NT2/D1 (cell line): Measurements from ENCODE around the gene ACOX3.

Source experiments
- DNase-seq: peaks from one replicate; pipeline ENCODE4 v3.0.0-alpha.2; 2011; ENCODE audit warnings: low read depth, low spot score
- H3K27me3 ChIP-seq: 2 replicates; pipeline ENCODE4 v1.6.0; 2011; ENCODE audit warnings: mild to moderate bottlenecking; ENCODE audit not compliant: insufficient read length, insufficient read depth
- H3K36me3 ChIP-seq: 2 replicates; pipeline ENCODE4 v1.6.1; 2011; ENCODE audit warnings: mild to moderate bottlenecking, low read length, mixed read lengths; ENCODE audit not compliant: insufficient read depth, insufficient read length
- H3K4me1 ChIP-seq: 2 replicates; pipeline ENCODE4 v1.5.1; 2011; ENCODE audit not compliant: insufficient read depth, insufficient read length
- H3K4me3 ChIP-seq: 2 replicates; pipeline ENCODE4 v1.5.1; 2011; ENCODE audit warnings: low read depth; ENCODE audit not compliant: insufficient read length
- H3K9ac ChIP-seq: 2 replicates; pipeline ENCODE4 v1.6.0; 2011; ENCODE audit warnings: low read depth; ENCODE audit not compliant: insufficient read length
- H3K9me3 ChIP-seq: 2 replicates; pipeline ENCODE4 v1.5.1; 2011; ENCODE audit warnings: mild to moderate bottlenecking, low read length; ENCODE audit not compliant: insufficient read depth
- SUZ12 ChIP-seq: IDR thresholded peaks from 2 replicates; pipeline ENCODE4 v1.6.1; 2011; ENCODE audit not compliant: insufficient read length, insufficient read depth; ENCODE audit errors: extremely low read depth
- YY1 ChIP-seq: IDR thresholded peaks from 2 replicates; pipeline ENCODE4 v1.6.1; 2011; ENCODE audit not compliant: insufficient read length, insufficient read depth
- ZNF274 ChIP-seq: IDR thresholded peaks from 2 replicates; pipeline ENCODE4 v1.6.1; 2011; ENCODE audit warnings: mild to moderate bottlenecking, low read depth, low read length

ACOX3 gene

GRCh38 chr4:8453957-8454356 lies 13.4 kb upstream of the ACOX3 start:
- Histone ChIP-seq H3K4me1 (no peaks in the 10 kb centered on the region), H3K36me3 (peaks cover 98% of the 10 kb centered on the region), H3K4me3 (no peak overlapping the region), H3K27me3 (no peaks in the 10 kb centered on the region), H3K9ac (no peak overlapping the region), H3K9me3 (no peaks in the 10 kb centered on the region)
- DNase-seq = no peak
- TF ChIP-seq SUZ12 = no peak
- no peak for TF ChIP-seq YY1
- TF ChIP-seq ZNF274 = no peak

GRCh38 chr4:8451440-8452182 lies 11.1 kb upstream of the ACOX3 start:
- TF ChIP-seq YY1 = no peak
- TF ChIP-seq SUZ12 = no peak
- TF ChIP-seq ZNF274 = no peak
- H3K36me3 ChIP-seq = peaks cover 99% of the 10 kb centered on the region

GRCh38 chr4:8446122-8446521 lies 5.6 kb upstream of the ACOX3 start:
- TF ChIP-seq SUZ12 (no peak), YY1 (no peak), ZNF274 (no peak)
- Histone ChIP-seq H3K9ac (no peak overlapping the region), H3K9me3 (no peaks in the 10 kb centered on the region), H3K27me3 (no peaks in the 10 kb centered on the region), H3K4me1 (peaks cover 8% of the 10 kb centered on the region), H3K4me3 (no peak overlapping the region), H3K36me3 (peaks cover 78% of the 10 kb centered on the region)
- no peak for DNase-seq

More at GRCh38 chr4:8451440-8452182, 11.1 kb upstream of the ACOX3 start:
- Histone ChIP-seq H3K4me3 (no peak overlapping the region), H3K9ac (no peak overlapping the region), H3K9me3 (no peaks in the 10 kb centered on the region), H3K27me3 (no peaks in the 10 kb centered on the region), H3K4me1 (peaks cover 3% of the 10 kb centered on the region)
- DNase-seq = no peak

DNA sequence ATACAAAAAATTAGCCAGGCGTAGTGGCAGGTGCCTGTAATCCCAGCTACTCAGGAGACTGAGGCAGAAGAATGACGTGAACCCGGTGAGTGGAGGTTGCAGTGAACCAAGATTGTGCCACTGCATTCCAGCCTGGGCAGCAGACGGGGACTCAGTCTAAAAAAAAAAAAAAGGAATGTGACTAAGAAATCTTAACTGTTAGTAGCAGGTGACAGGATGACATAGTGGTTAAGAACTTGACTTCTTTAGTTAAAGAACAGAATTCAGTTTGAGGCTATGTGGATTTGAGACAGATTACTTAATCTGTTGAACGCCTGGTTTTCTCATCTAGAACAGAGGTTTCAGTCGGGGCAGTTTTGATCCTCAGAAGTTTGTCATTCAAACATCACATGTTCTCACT lies 3.3 kb upstream of the ACOX3 start:
- DNase-seq = no peak
- Histone ChIP-seq H3K36me3 (peaks cover 56% of the 10 kb centered on the region), H3K4me3 (no peak overlapping the region), H3K9me3 (no peaks in the 10 kb centered on the region), H3K9ac (no peak overlapping the region), H3K4me1 (peaks cover 8% of the 10 kb centered on the region), H3K27me3 (no peaks in the 10 kb centered on the region)
- TF ChIP-seq ZNF274 (no peak), SUZ12 (no peak), YY1 (no peak)

DNA sequence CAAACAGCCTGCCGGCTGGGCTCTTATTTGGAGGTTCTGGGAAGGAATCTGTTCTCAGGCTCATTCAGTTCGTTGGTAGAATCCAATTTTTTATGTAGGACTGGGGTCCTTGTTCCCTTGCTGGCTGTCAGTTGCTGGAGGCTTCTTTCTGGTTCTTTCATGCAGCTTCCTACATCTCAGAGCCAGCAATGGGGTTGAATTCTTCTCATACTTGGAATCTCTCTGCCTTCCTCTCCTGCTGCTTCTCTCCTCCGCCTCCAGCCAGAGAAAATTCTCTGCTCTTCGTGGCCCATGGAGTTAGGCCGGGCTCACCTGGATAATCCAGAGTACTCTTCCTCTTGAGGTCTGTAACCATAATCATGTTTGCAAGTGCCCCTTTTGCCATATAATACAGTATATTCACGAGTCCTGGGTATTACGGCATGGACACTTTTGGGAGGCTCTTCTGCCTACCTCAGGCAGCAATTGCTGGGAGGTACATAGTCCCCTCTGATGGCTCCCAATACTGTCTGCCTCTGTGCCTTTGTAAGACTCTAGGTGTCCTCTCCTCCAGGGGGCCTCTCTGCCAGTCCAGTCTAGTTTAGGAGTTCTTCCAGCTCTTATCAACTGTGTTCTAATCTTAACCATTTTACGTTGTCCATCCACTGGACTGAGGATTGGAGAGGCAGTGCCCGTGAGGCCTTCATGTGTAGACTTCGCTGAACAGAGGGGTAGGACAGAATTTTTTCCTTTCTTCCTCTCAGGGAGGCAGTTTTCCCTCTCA lies 2.3 kb upstream of the ACOX3 start:
- Histone ChIP-seq H3K9me3 (no peaks in the 10 kb centered on the region), H3K9ac (peak overlapping the region; percentile 57), H3K27me3 (no peaks in the 10 kb centered on the region), H3K36me3 (peaks cover 48% of the 10 kb centered on the region), H3K4me3 (no peak overlapping the region), H3K4me1 (peaks cover 5% of the 10 kb centered on the region)
- no peak for TF ChIP-seq ZNF274
- no peak for TF ChIP-seq YY1
- no peak for TF ChIP-seq SUZ12
- DNase-seq = no peak

DNA sequence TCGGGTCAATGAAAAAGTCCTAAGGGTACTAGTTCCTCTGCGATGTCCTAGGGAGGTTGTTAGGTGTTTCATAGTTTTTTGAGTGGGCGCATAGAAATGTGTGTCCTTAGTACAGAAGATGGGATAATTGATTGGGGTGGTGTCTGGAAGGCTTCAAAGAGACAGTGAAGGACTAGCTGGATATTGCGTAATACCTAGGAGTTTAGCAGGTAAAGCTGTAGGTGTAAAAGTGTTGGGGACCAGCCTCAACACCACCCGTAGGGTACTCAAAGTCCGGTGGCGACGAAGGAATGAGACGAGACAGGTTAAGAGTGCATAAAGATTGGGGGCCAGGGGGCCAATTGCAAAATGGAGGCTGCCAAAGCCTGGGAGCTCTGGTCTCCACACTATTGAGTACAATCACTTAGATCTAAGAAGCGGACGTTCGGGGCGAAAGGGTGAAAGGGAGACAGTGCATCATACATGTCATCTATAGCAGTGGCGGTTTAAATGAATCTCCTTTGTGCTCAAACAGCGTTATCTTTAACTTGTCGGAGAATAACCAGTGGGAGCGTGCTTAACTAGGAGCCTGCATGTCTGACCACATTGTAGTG lies 1.1 kb upstream of the ACOX3 start:
- peaks cover 36% of the 10 kb centered on the region for H3K36me3 ChIP-seq
- DNase-seq = no peak
- H3K9ac ChIP-seq = peak overlapping the region; percentile 93
- H3K4me3 ChIP-seq = peak overlapping the region; percentile 96
- peaks cover 5% of the 10 kb centered on the region for H3K4me1 ChIP-seq
- H3K27me3 ChIP-seq = no peaks in the 10 kb centered on the region
- H3K9me3 ChIP-seq = no peaks in the 10 kb centered on the region
- TF ChIP-seq ZNF274 = no peak
- TF ChIP-seq YY1 = no peak
